Skeletal muscle tissue (tissue), 4 donors: ENCODE results near the gene XRRA1. TPM values are rescaled to one million over a fixed set of nuclear protein-coding genes. Genes with fewer than 3 reads are reported as not detected.

Experiments
- H3K27ac ChIP-seq: one replicate; pipeline ENCODE4 v1.7.0; 2013; ENCODE audit warnings: mild to moderate bottlenecking, low read depth, low read length, inconsistent platforms
- H3K27me3 ChIP-seq, 3 donors: one replicate each; pipeline ENCODE4 v1.7.0; 2013; ENCODE audit warnings: low read length in 3 of 3; ENCODE audit not compliant: control insufficient read depth in 3 of 3, insufficient read depth in 3 of 3
- H3K36me3 ChIP-seq, 3 donors: one replicate each; pipeline ENCODE4 v1.7.0; 2013; ENCODE audit warnings: low read length in 3 of 3; ENCODE audit not compliant: control insufficient read depth in 3 of 3, insufficient read depth in 3 of 3
- H3K4me1 ChIP-seq, 3 donors: one replicate each; pipeline ENCODE4 v1.7.0; 2013; ENCODE audit warnings: low read length in 3 of 3, mild to moderate bottlenecking in 3 of 3; ENCODE audit not compliant: control insufficient read depth in 3 of 3, insufficient read depth in 3 of 3
- H3K4me3 ChIP-seq, 3 donors: one replicate each; pipeline ENCODE4 v1.7.0; 2013; ENCODE audit warnings: low read length in 3 of 3
- H3K9ac ChIP-seq, 3 donors: one replicate each; pipeline ENCODE4 v1.7.0; 2013; ENCODE audit warnings: low read length in 3 of 3, mild to moderate bottlenecking in 3 of 3, moderate library complexity in 2 of 3, low read depth in 1 of 3
- H3K9me3 ChIP-seq, 3 donors: one replicate each; pipeline ENCODE4 v1.7.0; 2013; ENCODE audit warnings: low read length in 3 of 3; ENCODE audit not compliant: control insufficient read depth in 3 of 3
- total RNA-seq: library from RNA; depleted of rRNA; stranded (reverse); fragments of >200 nt; gene quantifications from one replicate; pipeline ENCODE4 v1.2.3, GENCODE V29; 2014
- donor health status: Osteomylitis.

XRRA1 gene
- total RNA-seq, 1 donor from 2014 or later: 4.2 TPM

DNA sequence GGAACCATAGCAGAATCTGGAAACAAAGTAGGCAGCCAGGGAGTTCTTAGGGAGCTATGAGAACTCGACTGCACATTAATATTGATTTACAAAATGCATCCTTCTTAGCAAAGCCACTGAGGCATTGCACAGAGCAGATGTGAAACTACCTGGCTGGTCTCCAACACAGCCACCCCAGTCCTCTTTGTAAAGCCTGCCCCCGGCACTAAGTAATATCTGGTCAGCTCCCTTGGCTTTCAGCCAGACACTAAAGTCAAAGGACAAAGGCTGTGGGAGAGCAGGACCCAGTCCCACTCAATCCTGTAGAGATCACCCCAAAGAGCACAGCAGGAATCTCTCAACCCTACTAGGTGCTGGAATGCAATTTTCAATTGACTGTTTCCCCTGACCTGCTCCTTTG, 12.8 kb downstream of the XRRA1 start:
- H3K4me1 ChIP-seq: peaks cover 0 to under 1% (median 0%) of the 10 kb centered on the region in 3 donors
- no peak overlapping the region for H3K27ac ChIP-seq

DNA sequence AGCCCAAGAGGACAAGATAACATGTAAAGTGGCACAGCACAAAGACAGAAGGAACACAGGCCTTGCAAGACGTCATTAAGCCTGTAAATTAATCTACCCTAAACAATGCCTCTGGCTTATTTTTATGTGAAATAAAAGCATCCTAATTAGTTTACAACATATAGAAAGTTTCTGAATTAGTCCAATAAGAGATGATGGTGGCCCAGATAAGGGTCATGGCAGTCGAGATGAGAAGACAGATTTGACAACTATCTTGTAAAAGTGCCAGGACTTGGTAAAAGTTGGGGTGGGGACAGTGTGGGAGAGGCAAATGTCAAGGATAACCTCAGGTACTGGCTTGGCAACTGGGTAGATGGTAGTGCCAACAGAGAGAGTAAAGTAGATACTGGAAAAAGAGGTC, 13.6 kb downstream of the XRRA1 start:
- H3K9ac ChIP-seq: no peak overlapping the region
- peaks cover 32 to 49% (median 43%) of the 10 kb centered on the region in 3 donors for H3K36me3 ChIP-seq
- H3K9me3 ChIP-seq: no peaks in the 10 kb centered on the region
- H3K27me3 ChIP-seq: no peaks in the 10 kb centered on the region
- no peaks in the 10 kb centered on the region for H3K4me1 ChIP-seq
- no peak overlapping the region for H3K27ac ChIP-seq
- H3K4me3 ChIP-seq: no peak overlapping the region

More for the DNA sequence above, 12.8 kb downstream of the XRRA1 start:
- H3K4me3 ChIP-seq: no peak overlapping the region
- H3K9ac ChIP-seq: no peak overlapping the region
- no peaks in the 10 kb centered on the region for H3K27me3 ChIP-seq
- H3K36me3 ChIP-seq: peaks cover 35 to 47% (median 46%) of the 10 kb centered on the region in 3 donors
- H3K9me3 ChIP-seq: no peaks in the 10 kb centered on the region

DNA sequence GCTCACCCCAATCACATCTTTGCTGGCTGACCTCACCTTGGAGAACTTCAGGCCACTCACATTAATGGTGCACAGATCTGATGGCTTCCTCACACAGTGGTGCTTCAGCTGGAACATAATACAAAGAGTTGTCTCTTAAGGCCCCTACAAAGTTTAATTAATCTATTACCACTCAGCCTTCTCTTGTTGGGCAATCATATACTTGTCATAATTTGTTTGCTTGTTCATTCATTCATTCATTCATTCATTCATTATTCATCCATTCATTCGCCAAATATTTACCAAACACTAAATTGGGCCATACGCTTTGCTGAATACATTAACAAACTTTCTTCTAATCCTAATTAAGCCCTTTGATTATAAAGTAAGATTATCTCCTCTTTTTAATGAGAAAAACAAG, 15.1 kb downstream of the XRRA1 start:
- H3K27ac ChIP-seq: no peak overlapping the region
- no peaks in the 10 kb centered on the region for H3K27me3 ChIP-seq
- peaks cover 26 to 48% (median 39%) of the 10 kb centered on the region in 3 donors for H3K36me3 ChIP-seq
- H3K9ac ChIP-seq: no peak overlapping the region
- H3K4me1 ChIP-seq: no peaks in the 10 kb centered on the region
- H3K4me3 ChIP-seq: no peak overlapping the region
- no peaks in the 10 kb centered on the region for H3K9me3 ChIP-seq

DNA sequence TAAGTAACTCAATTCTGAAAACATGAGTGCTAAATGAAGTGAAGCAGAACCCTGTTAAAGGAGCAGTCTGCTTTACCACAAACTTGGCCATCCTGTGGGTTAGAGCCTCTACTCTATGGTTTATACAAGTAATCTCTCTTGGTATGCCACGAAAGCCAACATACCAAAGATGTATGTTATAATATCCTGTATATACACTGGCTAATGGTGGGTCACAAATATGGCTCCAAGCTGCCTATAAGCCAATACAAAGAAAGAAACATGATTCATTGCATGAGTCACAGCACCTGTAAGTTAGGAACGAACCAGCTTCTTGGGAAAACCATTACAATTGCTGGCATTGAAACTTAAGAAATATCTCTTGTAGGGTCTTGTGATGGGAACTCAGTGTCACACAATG, 16.1 kb downstream of the XRRA1 start:
- peaks cover 31 to 46% (median 39%) of the 10 kb centered on the region in 3 donors for H3K36me3 ChIP-seq
- no peaks in the 10 kb centered on the region for H3K9me3 ChIP-seq
- H3K27ac ChIP-seq: no peak overlapping the region
- H3K4me3 ChIP-seq: no peak overlapping the region
- H3K27me3 ChIP-seq: no peaks in the 10 kb centered on the region
- no peak overlapping the region for H3K9ac ChIP-seq
- no peaks in the 10 kb centered on the region for H3K4me1 ChIP-seq

DNA sequence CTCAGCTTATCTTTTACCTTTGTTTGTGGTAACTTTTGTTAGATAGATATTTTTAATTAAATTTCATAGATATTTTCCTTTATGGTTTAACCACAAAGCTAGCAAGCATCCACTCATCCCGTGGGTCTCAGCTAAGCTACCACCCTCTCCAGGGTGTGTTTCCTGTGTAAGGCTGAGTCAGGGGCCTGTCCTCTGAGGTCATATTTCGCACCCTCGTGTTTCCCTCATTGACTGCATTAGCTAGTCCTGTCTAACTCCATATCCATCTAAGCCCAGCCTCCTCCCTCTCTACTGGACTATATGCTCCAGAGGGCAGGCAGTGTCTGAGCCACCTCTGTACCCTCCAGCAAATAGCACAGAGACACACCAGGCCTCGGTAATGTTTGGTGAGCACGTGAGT, 16.7 kb downstream of the XRRA1 start:
- H3K27me3 ChIP-seq: no peaks in the 10 kb centered on the region
- no peaks in the 10 kb centered on the region for H3K9me3 ChIP-seq
- no peak overlapping the region for H3K9ac ChIP-seq
- peaks cover 31 to 46% (median 39%) of the 10 kb centered on the region in 3 donors for H3K36me3 ChIP-seq
- H3K4me3 ChIP-seq: no peak overlapping the region
- no peak overlapping the region for H3K27ac ChIP-seq
- no peaks in the 10 kb centered on the region for H3K4me1 ChIP-seq

DNA sequence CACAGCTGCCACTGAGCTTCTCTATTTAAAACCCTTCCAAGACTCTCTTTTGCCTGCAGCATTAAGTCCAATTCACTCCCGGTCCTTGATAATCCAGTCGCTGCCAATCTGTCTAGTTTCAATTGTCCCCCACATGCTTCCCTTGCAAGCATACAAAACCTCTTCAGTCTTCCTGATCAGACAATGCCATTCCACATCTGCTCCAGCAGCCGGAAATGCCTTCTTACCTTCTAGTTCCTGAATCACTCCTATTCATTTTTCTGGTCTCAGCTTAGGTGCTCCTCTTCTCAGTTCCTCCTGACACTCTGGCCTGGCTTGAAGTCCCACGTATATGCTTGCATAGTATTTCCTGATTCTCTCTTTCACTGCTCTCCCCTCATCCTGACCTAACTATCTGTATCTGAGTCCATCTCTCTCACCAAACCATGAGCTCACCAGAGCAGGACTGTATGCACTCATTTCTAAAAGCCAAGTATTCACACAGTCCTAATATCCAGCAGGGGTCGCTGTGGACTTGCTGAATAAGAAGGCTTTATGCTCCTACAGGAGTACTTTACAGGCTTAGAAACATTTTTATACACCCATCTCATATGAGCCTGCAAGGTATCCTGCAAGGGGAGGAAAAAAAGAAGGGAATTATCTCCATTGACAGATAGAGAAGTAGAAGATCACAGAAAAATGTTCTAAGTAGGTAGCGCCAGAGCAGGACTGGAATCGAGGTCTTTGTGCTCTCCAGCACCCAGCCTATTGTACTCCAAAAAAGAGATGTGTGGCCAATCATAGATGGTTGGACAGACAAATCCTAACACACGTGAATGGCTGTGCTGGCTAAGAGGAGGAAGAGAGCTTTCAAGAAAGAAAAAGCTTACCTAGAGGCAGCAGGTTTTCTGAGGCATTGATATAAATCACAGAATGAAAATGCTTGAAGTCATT, 19.2 kb downstream of the XRRA1 start:
- peaks cover 11 to 24% (median 19%) of the 10 kb centered on the region in 3 donors for H3K36me3 ChIP-seq
- no peaks in the 10 kb centered on the region for H3K9me3 ChIP-seq
- peaks cover 0 to 6% (median 0%) of the 10 kb centered on the region in 3 donors for H3K4me1 ChIP-seq

DNA sequence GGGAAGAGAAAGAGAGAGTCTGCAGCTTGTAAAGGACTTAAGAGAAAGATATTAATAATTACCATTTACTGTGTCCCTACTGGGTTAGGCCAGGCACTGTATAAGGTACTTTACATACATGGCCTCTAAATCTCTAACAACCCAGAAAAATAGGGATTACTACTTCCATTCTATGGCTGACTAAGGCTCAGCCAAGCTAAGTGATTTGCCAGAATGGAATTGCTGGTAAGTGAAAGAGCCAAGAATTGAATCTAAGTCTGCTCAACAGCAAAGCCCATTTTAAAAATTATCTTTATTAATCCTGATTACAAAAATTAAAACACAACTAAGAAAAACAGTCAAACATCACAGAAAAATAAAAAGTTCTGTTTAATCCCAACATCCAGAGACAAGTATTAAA, 21.4 kb downstream of the XRRA1 start:
- no peaks in the 10 kb centered on the region for H3K27me3 ChIP-seq
- peaks cover 5 to 12% (median 7%) of the 10 kb centered on the region in 3 donors for H3K36me3 ChIP-seq
- no peak overlapping the region for H3K27ac ChIP-seq
- H3K4me3 ChIP-seq: no peak overlapping the region
- no peaks in the 10 kb centered on the region for H3K9me3 ChIP-seq
- peaks cover 6 to 7% (median 6%) of the 10 kb centered on the region in 3 donors for H3K4me1 ChIP-seq
- H3K9ac ChIP-seq: no peak overlapping the region

More for the DNA sequence above, 19.2 kb downstream of the XRRA1 start:
- no peak overlapping the region for H3K27ac ChIP-seq
- no peak overlapping the region for H3K9ac ChIP-seq
- no peaks in the 10 kb centered on the region for H3K27me3 ChIP-seq
- H3K4me3 ChIP-seq: no peak overlapping the region

DNA sequence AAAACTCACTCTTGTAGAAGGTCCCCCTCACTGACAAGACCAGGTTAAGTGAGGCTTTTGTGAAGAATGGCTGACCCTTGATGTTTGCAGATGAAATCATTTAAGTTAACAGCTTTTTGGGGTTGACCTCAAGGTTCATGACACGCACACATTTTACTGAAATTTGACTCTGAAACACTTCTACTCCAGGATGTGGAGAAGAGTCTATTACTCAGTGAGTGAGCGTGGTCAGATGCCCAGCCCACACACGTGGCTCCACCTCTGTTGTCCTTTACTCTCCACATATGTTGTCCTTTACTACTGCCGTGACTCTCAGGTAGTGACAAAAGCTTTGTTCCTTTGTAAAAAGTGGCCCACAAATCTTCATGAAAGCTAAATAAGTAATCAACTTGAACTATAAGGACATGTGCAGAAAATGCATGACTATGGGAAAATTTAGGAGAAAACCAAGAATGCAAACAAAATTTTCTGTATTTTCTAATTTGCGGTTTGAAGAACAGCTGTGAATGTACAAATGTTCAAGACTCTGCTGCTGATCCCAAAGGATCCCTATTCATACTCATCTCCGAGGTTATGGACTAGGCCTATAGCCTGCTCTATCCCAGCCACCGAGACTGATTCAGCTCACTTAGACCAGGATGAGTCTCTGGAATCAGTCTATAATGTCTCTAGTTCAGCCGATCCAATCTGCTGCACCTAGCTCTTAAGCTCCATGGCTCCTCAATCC, 22.4 kb downstream of the XRRA1 start:
- H3K27me3 ChIP-seq: no peaks in the 10 kb centered on the region
- no peak overlapping the region for H3K9ac ChIP-seq
- H3K4me3 ChIP-seq: no peak overlapping the region
- H3K27ac ChIP-seq: no peak overlapping the region
- H3K9me3 ChIP-seq: no peaks in the 10 kb centered on the region
- H3K4me1 ChIP-seq: peaks cover 6 to 7% (median 6%) of the 10 kb centered on the region in 3 donors
- peaks cover under 1 to 8% (median 5%) of the 10 kb centered on the region in 3 donors for H3K36me3 ChIP-seq

DNA sequence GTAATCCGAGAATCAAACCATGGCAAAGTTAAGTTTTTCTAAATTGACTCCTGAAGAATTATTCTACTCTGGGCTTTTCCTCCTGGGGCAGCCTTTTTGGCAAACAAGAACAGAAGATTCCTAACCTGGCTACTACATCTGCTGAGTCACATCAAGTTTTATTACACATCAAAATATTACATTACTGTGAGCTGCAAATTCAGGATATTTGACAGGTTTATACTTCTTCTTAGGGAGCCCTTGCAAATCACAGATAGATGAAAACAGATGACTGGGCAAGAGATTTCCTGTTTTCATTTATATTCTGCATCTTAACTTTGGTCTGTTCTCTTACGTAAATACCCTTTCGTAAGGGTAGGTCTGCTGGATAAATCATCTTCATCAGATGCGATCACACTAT, 23.6 kb downstream of the XRRA1 start:
- Histone ChIP-seq H3K27me3 (no peaks in the 10 kb centered on the region), H3K27ac (no peak overlapping the region), H3K9me3 (no peaks in the 10 kb centered on the region), H3K4me3 (no peak overlapping the region), H3K4me1 (peaks cover 6 to 7% (median 6%) of the 10 kb centered on the region in 3 donors), H3K9ac (no peak overlapping the region), H3K36me3 (peaks cover 11 to 15% (median 12%) of the 10 kb centered on the region in 3 donors)

DNA sequence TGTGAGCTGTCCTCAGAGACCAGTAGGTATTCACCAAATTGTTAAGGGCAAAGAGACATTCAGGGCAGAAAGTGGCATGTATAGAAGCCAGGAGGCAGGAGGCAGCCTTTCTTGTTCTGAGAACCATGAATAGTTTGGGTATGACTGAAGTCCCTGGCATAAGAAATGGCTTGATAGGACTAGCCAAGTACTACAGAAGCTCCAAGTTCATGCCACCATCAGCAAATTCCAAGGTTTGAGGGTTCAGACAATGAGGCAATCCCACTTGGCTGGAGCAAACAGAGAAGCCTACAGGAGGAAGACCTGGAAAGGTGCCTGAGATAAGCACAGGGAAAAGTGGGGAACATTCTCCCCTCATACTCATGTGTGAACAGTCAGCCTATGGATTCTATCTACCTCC, 25.8 kb downstream of the XRRA1 start:
- peaks cover 13 to 31% (median 27%) of the 10 kb centered on the region in 3 donors for H3K36me3 ChIP-seq
- no peak overlapping the region for H3K4me3 ChIP-seq
- H3K27ac ChIP-seq: no peak overlapping the region
- no peaks in the 10 kb centered on the region for H3K9me3 ChIP-seq
- no peaks in the 10 kb centered on the region for H3K27me3 ChIP-seq
- no peak overlapping the region for H3K9ac ChIP-seq
- H3K4me1 ChIP-seq: peaks cover 6 to 7% (median 6%) of the 10 kb centered on the region in 3 donors
